Right lobe of liver (tissue), 6 donors: Measurements from ENCODE around the gene IL1A. TPM values are rescaled to one million over a fixed set of nuclear protein-coding genes. Genes with fewer than 3 reads are reported as not detected.

Experiments
- ATAC-seq, 4 donors: fragments of 200-7000 bp; cut with Tn5 transposase; one replicate each; pipeline ENCODE4 v1.9.1; 2020; ENCODE audit warnings: mild to moderate bottlenecking in 4 of 4, moderate library complexity in 4 of 4
- DNase-seq, 3 donors: peaks; one replicate each; pipeline ENCODE4 v3.0.0-alpha.2; 2020
- H3K27ac ChIP-seq, 3 donors: fragments of 200-600 bp; one replicate each; pipeline ENCODE4 v1.8.0; 2022
- H3K27me3 ChIP-seq, 2 donors: fragments of 200-600 bp; one replicate each; pipeline ENCODE4 v1.8.0; 2022
- H3K36me3 ChIP-seq, 4 donors: fragments of 200-600 bp; sonication (generic) in 1 of 4; one replicate each; pipeline versions ENCODE4 v1.5.1 to v1.8.0; 2017 to 2022; ENCODE audit warnings: control low read depth in 1 of 4
- H3K4me1 ChIP-seq, 4 donors: fragments of 200-600 bp; sonication (generic) in 1 of 4; one replicate each; pipeline versions ENCODE4 v1.5.1 to v1.8.0; 2017 to 2022; ENCODE audit warnings: control low read depth in 1 of 4
- H3K4me3 ChIP-seq, 3 donors: fragments of 200-600 bp; one replicate each; pipeline ENCODE4 v1.8.0; 2022
- H3K9me3 ChIP-seq, 4 donors: fragments of 200-600 bp; sonication (generic) in 1 of 4; one replicate each; pipeline versions ENCODE4 v1.5.1 to v1.8.0; 2017 to 2022; ENCODE audit warnings: control low read depth in 1 of 4
- POLR2A ChIP-seq: fragments of 450-650 bp; IDR thresholded peaks from one replicate; pipeline ENCODE4 v1.6.1; 2017; ENCODE audit warnings: antibody characterized with exemption, mild to moderate bottlenecking
- WGBS: methylation state at CpG from one replicate; pipeline ENCODE4 v1.1.6; 2018; ENCODE audit warnings: low coverage, low lambda C conversion rate; ENCODE audit not compliant: insufficient coverage; ENCODE audit errors: missing lambda C conversion rate; 5-methylcytosine and 5-hydroxymethylcytosine counted together
- intact Hi-C, 2 donors: fragments of 100-400 bp; cut with DNase I; formaldehyde crosslinking; loops; one replicate each; pipeline versions ENCODE4 v1.11.2 to v1.14.1; 2022
- total RNA-seq, 6 experiments: library from RNA; depleted of rRNA in 2 of 6; stranded (reverse); fragments of >200 nt in 2 of 6; fragmentation: NEBNext Ultra II Directional in 3 of 6; extraction: Animal tissue kit (Norgen Biotek cat#: 25700) in 3 of 6; gene quantifications; one replicate each; pipeline versions ENCODE4 v1.1.0 to v1.2.4, GENCODE V29; 2016 to 2023
- TF ChIP-seq, protein P1 (sequence below), 4 donors: fragments of 200-600 bp in 3 of 4; fragments of 450-650 bp in 1 of 4; IDR thresholded peaks; one replicate each; pipeline versions ENCODE4 v1.5.1 to v1.8.0; 2016 to 2022; ENCODE audit warnings: antibody characterized with exemption in 4 of 4, mild to moderate bottlenecking in 2 of 4
- donor health status: DM: no; HTN: yes; CAD: no.
- donor health status: DM: no; HTN: no; CAD: no.
- donor health status: DM: no; HTN: no; CAD: no.
- donor health status: DM: no; HTN: yes; CAD: no.
- donor health status: DM: no; HTN: yes; CAD: no.

The IL1A gene
- total RNA-seq, 6 experiments from 2014 or later, result not detected

DNA sequence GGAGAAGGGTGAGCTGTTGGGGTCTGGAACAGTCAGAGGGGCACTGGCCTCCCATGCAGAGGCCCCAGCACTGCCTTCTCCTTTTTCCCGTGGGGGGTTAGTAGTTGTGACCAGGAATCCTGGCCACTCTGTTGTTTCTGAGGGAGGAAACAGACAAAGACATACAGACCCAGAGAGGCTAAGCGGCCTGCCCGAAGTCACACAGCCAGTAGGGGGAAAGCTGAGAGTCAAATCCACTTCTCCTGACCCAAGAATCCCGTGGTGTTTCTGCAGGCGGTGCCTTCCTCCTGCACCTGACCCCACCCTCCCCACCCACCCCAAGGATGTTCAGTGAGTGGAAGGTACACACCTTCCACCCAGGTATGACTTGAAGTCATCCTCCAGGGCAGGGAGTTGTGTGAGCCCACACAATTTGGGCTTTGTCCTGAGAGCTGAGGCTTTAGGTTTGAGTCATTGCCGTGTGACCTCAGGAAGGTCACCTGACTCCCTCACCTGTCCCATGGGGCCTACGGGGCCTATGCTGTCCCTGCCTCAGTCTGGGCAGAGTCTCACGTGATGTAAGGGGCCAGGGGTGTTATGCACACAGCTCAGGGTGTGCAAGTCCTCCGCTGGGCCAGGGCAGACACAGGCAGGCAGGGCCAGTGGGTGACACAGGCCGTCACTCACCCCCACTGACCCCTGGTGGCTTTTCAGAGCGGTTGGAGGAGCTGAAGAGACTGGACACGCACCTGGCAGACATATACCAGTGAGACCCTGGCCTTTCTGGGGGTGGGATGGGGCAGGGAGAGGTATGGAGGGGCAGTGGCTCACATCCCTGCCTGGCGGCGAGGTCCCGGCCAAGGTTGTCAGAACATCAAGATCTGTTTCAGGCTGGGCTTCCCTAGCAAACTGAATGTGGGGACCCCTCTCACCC, 58.5 kb downstream of the IL1A start:
- DNase-seq, result peak in 1 of 3 donors; percentile 48
- H3K9me3 ChIP-seq, result no peaks in the 10 kb centered on the region
- ATAC-seq, result no peak
- H3K4me1 ChIP-seq, result no peaks in the 10 kb centered on the region
- no peaks in the 10 kb centered on the region for H3K36me3 ChIP-seq
- TF ChIP-seq, protein P1, sequence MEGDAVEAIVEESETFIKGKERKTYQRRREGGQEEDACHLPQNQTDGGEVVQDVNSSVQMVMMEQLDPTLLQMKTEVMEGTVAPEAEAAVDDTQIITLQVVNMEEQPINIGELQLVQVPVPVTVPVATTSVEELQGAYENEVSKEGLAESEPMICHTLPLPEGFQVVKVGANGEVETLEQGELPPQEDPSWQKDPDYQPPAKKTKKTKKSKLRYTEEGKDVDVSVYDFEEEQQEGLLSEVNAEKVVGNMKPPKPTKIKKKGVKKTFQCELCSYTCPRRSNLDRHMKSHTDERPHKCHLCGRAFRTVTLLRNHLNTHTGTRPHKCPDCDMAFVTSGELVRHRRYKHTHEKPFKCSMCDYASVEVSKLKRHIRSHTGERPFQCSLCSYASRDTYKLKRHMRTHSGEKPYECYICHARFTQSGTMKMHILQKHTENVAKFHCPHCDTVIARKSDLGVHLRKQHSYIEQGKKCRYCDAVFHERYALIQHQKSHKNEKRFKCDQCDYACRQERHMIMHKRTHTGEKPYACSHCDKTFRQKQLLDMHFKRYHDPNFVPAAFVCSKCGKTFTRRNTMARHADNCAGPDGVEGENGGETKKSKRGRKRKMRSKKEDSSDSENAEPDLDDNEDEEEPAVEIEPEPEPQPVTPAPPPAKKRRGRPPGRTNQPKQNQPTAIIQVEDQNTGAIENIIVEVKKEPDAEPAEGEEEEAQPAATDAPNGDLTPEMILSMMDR (IDR thresholded peaks at IDR 0.05), result no peak
- no peak for TF ChIP-seq POLR2A
- intact Hi-C loops, result loop anchor here (10.0 kb wide), 2 partner anchors 91 to 101 kb away; no protein-coding TSS in a partner anchor
- WGBS, result 83% methylated on average over 1 of the region's 15 CpGs
- no peak overlapping the region for H3K27ac ChIP-seq
- no peaks in the 10 kb centered on the region for H3K27me3 ChIP-seq
- no peak overlapping the region for H3K4me3 ChIP-seq

DNA sequence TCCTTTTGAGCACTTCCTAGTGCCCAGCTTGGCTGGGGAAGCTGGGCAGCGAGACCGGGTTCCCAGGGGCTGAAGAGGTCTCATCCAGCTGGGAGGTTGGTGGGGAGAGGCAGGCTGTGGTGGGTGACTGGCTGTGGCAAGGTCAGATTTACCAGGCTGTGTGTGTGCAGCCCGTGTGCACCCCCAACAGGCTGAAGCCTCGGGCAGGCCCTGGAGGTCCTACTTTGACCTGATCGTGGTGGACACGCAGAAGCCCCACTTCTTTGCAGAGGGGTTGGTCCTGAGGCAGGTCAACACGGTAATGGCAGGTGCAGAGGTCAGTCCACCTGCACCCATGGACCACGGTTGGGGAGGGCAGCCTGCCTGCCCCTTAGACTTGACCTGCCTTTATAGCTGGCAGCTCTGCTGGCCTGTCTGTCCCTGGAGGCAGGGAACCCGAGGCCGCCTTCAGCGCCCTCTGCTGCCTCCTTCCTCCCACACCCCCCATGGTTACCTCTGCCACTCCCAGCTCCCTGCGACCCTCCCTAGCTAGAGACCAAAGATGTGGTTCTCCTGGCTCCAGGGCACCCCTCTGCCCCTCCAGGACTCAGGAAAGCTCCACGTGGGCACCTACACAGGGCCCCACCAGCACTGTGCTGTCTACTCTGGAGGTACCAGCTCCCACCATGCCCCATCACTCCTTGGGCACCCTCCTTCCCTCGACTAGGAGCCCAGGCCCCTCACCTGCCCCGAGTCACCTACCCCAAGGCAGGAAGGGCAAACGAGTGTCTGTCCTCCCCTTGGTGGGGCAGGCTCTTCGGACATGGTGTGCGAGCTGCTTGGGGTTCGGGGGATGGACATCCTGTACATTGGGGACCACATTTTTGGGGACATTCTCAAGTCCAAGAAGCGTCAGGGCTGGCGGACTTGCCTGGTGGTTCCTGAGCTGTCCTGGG, 59.4 kb downstream of the IL1A start:
- peak in 1 of 3 donors; percentile 55 for DNase-seq
- H3K9me3 ChIP-seq, result no peaks in the 10 kb centered on the region
- WGBS, result 83% methylated on average over 5 of the region's 21 CpGs
- H3K27ac ChIP-seq, result no peak overlapping the region
- intact Hi-C loops, result loop anchor here (10.0 kb wide), 2 partner anchors 90 to 100 kb away; no protein-coding TSS in a partner anchor
- no peak overlapping the region for H3K4me3 ChIP-seq
- H3K36me3 ChIP-seq, result no peaks in the 10 kb centered on the region
- peak in 3 of 4 donors; percentile 1 to 25 (median 18) for ATAC-seq
- no peaks in the 10 kb centered on the region for H3K27me3 ChIP-seq
- H3K4me1 ChIP-seq, result no peaks in the 10 kb centered on the region
- no peak for TF ChIP-seq POLR2A
- TF ChIP-seq, protein P1 (IDR thresholded peaks at IDR 0.05), result peak in 2 of 4 donors; percentile 4 to 12

DNA sequence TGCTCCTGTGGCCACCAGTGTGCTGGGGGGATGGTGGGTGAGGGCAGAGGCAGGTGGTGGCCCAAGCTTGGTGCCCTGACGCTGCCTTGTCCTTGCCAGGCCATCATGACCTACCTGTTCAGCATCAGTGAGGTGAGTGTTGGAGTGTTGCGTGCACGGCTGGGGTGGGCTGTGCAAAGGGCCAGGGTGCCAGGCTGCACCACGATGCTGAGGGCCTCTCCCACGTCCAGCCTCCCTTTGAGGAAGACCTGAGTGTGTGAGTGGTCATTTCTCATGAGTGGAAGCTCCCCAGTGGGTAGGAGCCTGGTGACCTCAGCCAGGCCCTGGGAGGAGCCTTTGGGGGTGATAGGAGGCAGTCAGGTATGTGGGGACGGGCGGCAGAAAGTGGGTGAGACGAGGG, 60.3 kb downstream of the IL1A start:
- no peak overlapping the region for H3K4me3 ChIP-seq
- H3K4me1 ChIP-seq, result no peaks in the 10 kb centered on the region
- no peak for DNase-seq
- H3K9me3 ChIP-seq, result no peaks in the 10 kb centered on the region
- H3K27ac ChIP-seq, result no peak overlapping the region
- WGBS, result no CpG with 5 or more reads among the region's 8 CpGs
- no peaks in the 10 kb centered on the region for H3K36me3 ChIP-seq
- ATAC-seq, result no peak
- H3K27me3 ChIP-seq, result no peaks in the 10 kb centered on the region
- no peak for TF ChIP-seq POLR2A
- TF ChIP-seq, protein P1 (IDR thresholded peaks at IDR 0.05), result no peak
- intact Hi-C loops, result loop anchor here (10.0 kb wide), 2 partner anchors 89 to 99 kb away; no protein-coding TSS in a partner anchor

Other genes with a start within 250 kb of the IL1A start
- 10 to 100 TPM; 12.2 to 20.5 (median 16.1) TPM for gene POLR1B, start 242.0 kb downstream of the IL1A start, total RNA-seq
- gene CHCHD5, start 199.9 kb downstream of the IL1A start, total RNA-seq, result 10 to 100 TPM; 15.1 to 29.5 (median 18.7) TPM
- gene SLC20A1, start 138.6 kb downstream of the IL1A start, total RNA-seq, result 100 to 1,000 TPM in 1 of 6 experiments, 10 to 100 TPM in 5; 14.3 to 103 (median 26.8) TPM
- gene NT5DC4, start 63.5 kb downstream of the IL1A start, total RNA-seq, result not detected
- gene CKAP2L, start 19.9 kb downstream of the IL1A start, total RNA-seq, result 1 to 10 TPM in 2 of 6 experiments, under 1 TPM in 4; 0.20 to 1.4 (median 0.66) TPM
- gene IL1B, start 52.3 kb upstream of the IL1A start, total RNA-seq, result 1 to 10 TPM in 2 of 6 experiments, under 1 TPM in 3, not detected in 1; 0.19 to 4.1 (median 0.49) TPM
- gene IL37, start 126.7 kb upstream of the IL1A start, total RNA-seq, result not detected
- not detected for gene IL36G, start 193.5 kb upstream of the IL1A start, total RNA-seq
- not detected for gene IL36A, start 221.0 kb upstream of the IL1A start, total RNA-seq